ENCODE results near the gene UBE2L5. TPM values are rescaled to one million over a fixed set of nuclear protein-coding genes. Genes with fewer than 3 reads are reported as not detected.

The UBE2L5 gene
- total RNA-seq, 2 experiments from 2014 or later, result not detected

- intact Hi-C loops (cut with micrococcal nuclease), result no loop called here
- H3K27ac Mint-ChIP-seq, result no peak overlapping the region
- ChIA-PET POLR2A (interaction anchor here (1.4 kb wide), 1 partner anchor 216 kb away, joined by 4 read pairs; no protein-coding TSS in a partner anchor), CTCF (no interaction called here)
- H3K9me3 Mint-ChIP-seq, result no peaks in the 10 kb centered on the region
- H3K27me3 Mint-ChIP-seq, result no peaks in the 10 kb centered on the region
- ATAC-seq (no peak), DNase-seq (no peak)
- no peak for TF ChIP-seq CTCF (IDR thresholded peaks at IDR 0.05)
- H3K36me3 Mint-ChIP-seq (ENCODE audit: low read depth), result no peaks in the 10 kb centered on the region
- no peak overlapping the region for H3K4me3 Mint-ChIP-seq
- H3K4me1 Mint-ChIP-seq (ENCODE audit: low read depth), result peaks cover 5% of the 10 kb centered on the region
These were observed 20.9 kb upstream of the UBE2L5 start for GRCh38 chr13:30401347-30401746.

DNA sequence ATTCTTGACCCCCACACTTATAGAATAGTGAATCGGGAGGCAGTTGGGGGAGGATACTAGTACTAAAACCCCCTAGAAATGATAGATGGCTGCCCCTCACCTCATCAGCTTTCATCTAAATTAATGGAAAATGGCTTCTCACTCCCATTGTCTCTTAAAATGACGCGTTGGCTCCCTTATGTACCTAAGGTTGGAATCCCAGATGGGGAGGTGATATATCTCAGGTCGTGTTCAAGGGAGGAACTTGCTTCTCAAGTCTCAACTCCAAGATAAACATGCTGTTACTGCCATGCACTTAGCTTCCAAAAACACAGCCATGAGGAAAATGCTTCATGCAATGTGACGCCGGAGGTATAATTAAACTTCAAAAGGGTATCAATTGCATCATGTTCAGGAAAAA lies 18.8 kb upstream of the UBE2L5 start:
- TF ChIP-seq CTCF (IDR thresholded peaks at IDR 0.05), result no peak

GRCh38 chr13:30404207-30404606 lies 18.1 kb upstream of the UBE2L5 start:
- Mint-ChIP-seq H3K9me3 (no peaks in the 10 kb centered on the region), H3K4me1 (ENCODE audit: low read depth) (peaks cover 15% of the 10 kb centered on the region), H3K27me3 (no peaks in the 10 kb centered on the region), H3K4me3 (no peak overlapping the region), H3K36me3 (ENCODE audit: low read depth) (no peaks in the 10 kb centered on the region), H3K27ac (no peak overlapping the region)
- ChIA-PET POLR2A (no interaction called here), CTCF (interaction anchor here (0.7 kb wide), 1 partner anchor 182 kb away, joined by 4 read pairs; no protein-coding TSS in a partner anchor)
- ATAC-seq, result no peak
- intact Hi-C loops (cut with micrococcal nuclease), result no loop called here
- DNase-seq, result no peak
- no peak for TF ChIP-seq CTCF (IDR thresholded peaks at IDR 0.05)

More for the DNA sequence above, 18.8 kb upstream of the UBE2L5 start:
- DNase-seq (no peak), ATAC-seq (no peak)
- H3K27me3 Mint-ChIP-seq, result no peaks in the 10 kb centered on the region
- H3K4me3 Mint-ChIP-seq, result no peak overlapping the region
- H3K4me1 Mint-ChIP-seq (ENCODE audit: low read depth), result peaks cover 12% of the 10 kb centered on the region
- no peaks in the 10 kb centered on the region for H3K9me3 Mint-ChIP-seq
- intact Hi-C loops (cut with micrococcal nuclease), result no loop called here
- POLR2A ChIA-PET, result no interaction called here
- no peak overlapping the region for H3K27ac Mint-ChIP-seq
- CTCF ChIA-PET, result no interaction called here
- no peaks in the 10 kb centered on the region for H3K36me3 Mint-ChIP-seq (ENCODE audit: low read depth)

DNA sequence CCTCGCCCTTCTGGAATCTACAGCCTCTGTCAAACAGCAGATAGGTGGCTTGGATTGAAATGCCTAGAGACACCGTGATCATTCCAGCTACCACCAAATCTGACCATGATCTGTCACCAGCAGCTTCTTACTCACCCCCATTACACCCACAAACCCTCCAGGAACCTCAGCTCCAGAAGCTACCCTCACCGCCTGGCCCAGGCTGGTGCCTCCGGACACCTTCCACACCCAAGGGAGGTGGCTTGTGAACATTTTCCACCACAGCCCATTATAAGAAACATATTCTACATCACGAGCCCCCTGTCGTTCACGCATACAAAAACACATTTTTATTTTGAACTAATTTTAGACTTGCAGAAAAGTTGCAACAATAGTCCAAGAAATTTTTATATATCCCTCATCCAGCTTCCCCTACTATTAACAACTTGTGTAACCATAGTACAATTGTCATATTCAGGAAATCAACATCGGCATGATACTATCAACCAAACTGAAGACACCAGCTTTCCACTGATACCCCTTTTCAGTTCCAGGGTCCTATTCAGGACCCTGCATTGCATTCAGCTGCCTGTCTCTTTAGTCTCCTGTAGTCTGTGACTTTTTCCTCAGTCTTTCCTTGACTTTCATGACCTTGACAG lies 15.4 kb upstream of the UBE2L5 start:
- CTCF ChIA-PET, result interaction anchor here (1.0 to 3.6 kb wide), 6 partner anchors 10 to 459 kb away, joined by 3 to 19 read pairs (median 4); no protein-coding TSS in a partner anchor
- intact Hi-C loops (cut with micrococcal nuclease), result no loop called here
- Mint-ChIP-seq H3K4me1 (ENCODE audit: low read depth) (peaks cover 20% of the 10 kb centered on the region), H3K4me3 (no peak overlapping the region), H3K9me3 (no peaks in the 10 kb centered on the region), H3K36me3 (ENCODE audit: low read depth) (no peaks in the 10 kb centered on the region), H3K27ac (no peak overlapping the region), H3K27me3 (no peaks in the 10 kb centered on the region)
- POLR2A ChIA-PET, result interaction anchor here (0.8 to 2.3 kb wide), 6 partner anchors 12 to 211 kb away, joined by 3 to 8 read pairs (median 4); partner anchors contain the start of gene USPL1
- TF ChIP-seq CTCF (IDR thresholded peaks at IDR 0.05), result no peak
- ATAC-seq (no peak), DNase-seq (no peak)

DNA sequence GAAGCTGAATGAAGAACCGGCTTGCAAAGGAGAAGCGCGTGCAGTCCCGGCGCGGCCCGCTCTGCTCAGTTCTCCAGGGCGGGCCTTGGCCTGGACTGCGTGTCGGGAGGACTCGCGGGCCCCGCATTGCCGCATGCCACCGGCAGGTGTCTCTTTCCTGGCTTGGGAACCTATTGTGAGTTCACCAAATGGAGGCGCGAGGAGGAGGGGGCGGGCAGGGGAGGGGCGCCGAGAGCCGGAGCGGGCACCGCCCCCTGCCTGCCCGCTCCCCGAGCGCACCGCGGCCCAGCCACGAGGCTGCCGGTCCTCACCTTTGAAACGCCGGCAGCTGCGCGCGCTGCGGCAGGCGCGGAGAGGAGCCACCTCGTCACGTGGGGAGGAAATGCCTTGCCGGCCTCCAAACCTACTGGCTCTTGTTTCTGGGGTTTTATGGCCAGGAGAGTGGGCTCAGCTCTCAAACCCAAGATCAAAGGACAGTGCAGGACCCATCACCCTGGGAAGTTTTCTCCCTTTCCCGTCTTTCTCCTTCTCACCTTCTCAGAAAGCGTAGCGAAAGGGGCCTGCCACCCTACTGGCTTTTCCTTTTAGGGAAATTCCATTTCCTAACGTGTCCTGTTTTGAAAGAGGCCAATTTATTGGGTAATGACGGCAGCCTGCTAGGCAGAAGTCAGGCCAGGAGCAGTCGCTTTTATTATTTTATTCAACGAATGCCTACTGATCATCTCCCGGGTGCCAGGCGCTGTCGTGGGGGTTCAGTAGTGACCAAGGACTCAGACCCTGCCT lies 13.8 kb upstream of the UBE2L5 start:
- no peaks in the 10 kb centered on the region for H3K27me3 Mint-ChIP-seq
- ChIA-PET CTCF (interaction anchor here (0.6 to 3.6 kb wide), 13 partner anchors 11 to 173 kb away, joined by 3 to 19 read pairs (median 4); no protein-coding TSS in a partner anchor), POLR2A (interaction anchor here (1.0 to 2.0 kb wide), 6 partner anchors 10 to 209 kb away, joined by 3 to 6 read pairs (median 5); partner anchors contain the start of genes HMGB1 and USPL1)
- H3K27ac Mint-ChIP-seq, result peak overlapping the region; percentile 64
- peak; percentile 95 for DNase-seq
- H3K4me3 Mint-ChIP-seq, result peak overlapping the region; percentile 49
- ATAC-seq, result peak; percentile 97
- no peaks in the 10 kb centered on the region for H3K9me3 Mint-ChIP-seq
- H3K4me1 Mint-ChIP-seq (ENCODE audit: low read depth), result peaks cover 23% of the 10 kb centered on the region
- peak; percentile 72 for TF ChIP-seq CTCF (IDR thresholded peaks at IDR 0.05)
- intact Hi-C loops (cut with micrococcal nuclease), result no loop called here
- H3K36me3 Mint-ChIP-seq (ENCODE audit: low read depth), result no peaks in the 10 kb centered on the region
